OCI-LY3 (cell line): ENCODE results near the gene TLDC2.
A peak's percentile ranks its signal among the peaks of the same experiment; 100 is the strongest.
"Not testable (repeated sequence)": the region's sequence is repeated elsewhere in the genome, so short reads cannot be mapped to it uniquely, and the experiment has no call there.

Source experiments
- H2AFZ ChIP-seq: fragments of 200-600, 300-600 bp; shearing (Covaris generic); 2 replicates; pipeline ENCODE4 v1.6.0; 2014; ENCODE audit warnings: antibody characterized with exemption, low read depth, low read length
- H3K27ac ChIP-seq: fragments of 200-600, 300-600 bp; sonication (generic); 2 replicates; pipeline ENCODE4 v1.5.1; 2014; ENCODE audit warnings: mild to moderate bottlenecking, low read length, moderate library complexity, mixed read lengths
- H3K27me3 ChIP-seq: fragments of 200-600, 300-600 bp; sonication (generic); 2 replicates; pipeline ENCODE4 v1.6.1; 2014; ENCODE audit warnings: low read depth, low read length, mixed read lengths
- H3K36me3 ChIP-seq: fragments of 200-600, 300-600 bp; sonication (generic); replicated peaks from 2 replicates; pipeline ENCODE3; 2014; ENCODE audit warnings: low read depth, low read length, mixed read lengths
- H3K4me1 ChIP-seq: fragments of 300-600, 200-600 bp; sonication (generic); 2 replicates; pipeline ENCODE4 v1.6.1; 2014; ENCODE audit warnings: low read length, mixed read lengths
- H3K4me2 ChIP-seq: fragments of 200-600, 300-600 bp; sonication (generic); 2 replicates; pipeline ENCODE4 v1.6.1; 2014; ENCODE audit warnings: low read length, mixed read lengths
- H3K4me3 ChIP-seq: fragments of 300-600, 200-600 bp; sonication (generic); 2 replicates; pipeline ENCODE4 v1.5.1; 2014; ENCODE audit warnings: antibody characterized with exemption, mild to moderate bottlenecking, low read length, moderate library complexity
- H3K79me2 ChIP-seq: fragments of 300-600, 200-600 bp; shearing (Covaris generic); 2 replicates; pipeline ENCODE4 v1.6.1; 2014; ENCODE audit warnings: mild to moderate bottlenecking, low read length, mixed read lengths
- H3K9ac ChIP-seq: fragments of 300-600, 200-600 bp; shearing (Covaris generic); 2 replicates; pipeline ENCODE4 v1.6.0; 2014; ENCODE audit warnings: mild to moderate bottlenecking, low read length, moderate library complexity
- H3K9me3 ChIP-seq: fragments of 200-600, 300-600 bp; shearing (Covaris generic); 2 replicates; pipeline ENCODE4 v1.6.1; 2014; ENCODE audit warnings: low read length, mixed read lengths; ENCODE audit not compliant: insufficient read depth
- H4K20me1 ChIP-seq: fragments of 200-600, 300-600 bp; sonication (generic); 2 replicates; pipeline ENCODE4 v1.6.1; 2016; ENCODE audit warnings: low read length, mixed read lengths; ENCODE audit not compliant: insufficient read depth
- CTCF ChIP-seq: fragments of 200-600, 300-600 bp; sonication (generic); IDR thresholded peaks from 2 replicates; pipeline ENCODE4 v1.5.1; 2014; ENCODE audit warnings: antibody characterized with exemption, low read length, low read depth
- EZH2phosphoT487 ChIP-seq: fragments of 200-600 bp; shearing (Covaris generic); IDR thresholded peaks from 2 replicates; pipeline ENCODE4 v1.6.1; 2018; ENCODE audit warnings: antibody characterized with exemption, mixed run types, low read depth

TLDC2 gene

DNA sequence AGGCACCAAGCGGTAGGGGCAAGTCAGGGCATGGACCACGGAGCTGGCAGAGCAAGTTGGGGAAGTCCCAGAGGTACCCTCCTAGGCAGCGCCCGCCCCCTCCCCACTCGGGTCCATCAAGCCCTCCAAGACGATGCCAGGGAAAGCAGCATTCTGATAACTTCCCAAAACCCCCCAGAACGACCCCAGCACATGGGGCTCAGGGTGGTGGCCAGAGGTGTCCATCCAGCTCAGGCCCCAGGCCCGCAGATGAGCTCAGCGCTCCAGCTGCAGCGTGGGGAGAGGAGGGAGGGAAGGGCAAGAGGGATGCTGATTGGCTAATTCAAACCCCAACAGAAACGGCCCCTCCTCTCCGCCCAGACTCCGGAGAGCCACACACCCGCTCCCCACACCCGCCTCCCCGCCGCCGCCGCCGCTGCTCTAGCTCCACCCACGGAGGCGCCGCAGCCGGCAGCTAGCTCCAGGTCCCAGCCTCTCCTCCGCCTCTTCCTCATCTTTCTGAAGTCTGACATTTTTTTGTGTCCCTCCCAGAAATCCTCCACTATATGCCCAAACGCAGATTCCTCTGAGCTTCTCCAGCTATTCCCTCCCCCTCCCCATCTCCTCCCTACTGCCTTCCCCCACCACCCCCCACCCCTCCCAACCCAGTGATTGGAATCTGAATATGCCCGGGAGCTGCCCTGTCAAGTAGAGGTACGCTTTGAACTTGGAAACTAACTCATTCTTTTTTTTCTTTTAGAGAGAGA lies 40.3 kb upstream of the TLDC2 start:
- Histone ChIP-seq H3K27ac (peak overlapping the region; percentile 70), H3K36me3 (peaks cover 5% of the 10 kb centered on the region), H2AFZ (peak overlapping the region; percentile 48; the same call in 1 of the 2 replicates), H3K9ac (peak overlapping the region; percentile 69), H3K79me2 (no peaks in the 10 kb centered on the region), H3K27me3 (no peaks in the 10 kb centered on the region), H3K4me1 (peaks cover 23% of the 10 kb centered on the region), H3K4me3 (peak overlapping the region; percentile 70), H4K20me1 (no peaks in the 10 kb centered on the region), H3K9me3 (no peaks in the 10 kb centered on the region), H3K4me2 (peak overlapping the region; percentile 82)
- TF ChIP-seq CTCF: no peak
- no peak for TF ChIP-seq EZH2phosphoT487

GRCh38 chr20:36836591-36837269 lies 39.2 kb upstream of the TLDC2 start:
- peaks cover 30% of the 10 kb centered on the region for H3K4me1 ChIP-seq

GRCh38 chr20:36838376-36838775 lies 37.6 kb upstream of the TLDC2 start:
- H3K9me3 ChIP-seq, H3K9ac ChIP-seq, H2AFZ ChIP-seq, H3K27ac ChIP-seq, H3K27me3 ChIP-seq, H4K20me1 ChIP-seq, H3K79me2 ChIP-seq, H3K36me3 ChIP-seq, H3K4me2 ChIP-seq, H3K4me3 ChIP-seq: not testable (repeated sequence)
- H3K4me1 ChIP-seq: peaks cover 45% of the 10 kb centered on the region

More at GRCh38 chr20:36836591-36837269, 39.2 kb upstream of the TLDC2 start:
- no peaks in the 10 kb centered on the region for H3K79me2 ChIP-seq
- H3K4me2 ChIP-seq: peak overlapping the region; percentile 82
- H3K36me3 ChIP-seq: peaks cover 5% of the 10 kb centered on the region
- no peaks in the 10 kb centered on the region for H3K9me3 ChIP-seq
- TF ChIP-seq EZH2phosphoT487 (no peak), CTCF (peak; percentile 91)
- no peaks in the 10 kb centered on the region for H4K20me1 ChIP-seq
- H3K27ac ChIP-seq: peak overlapping the region; percentile 70
- no peak overlapping the region; the same call in 1 of the 2 replicates for H2AFZ ChIP-seq
- no peaks in the 10 kb centered on the region for H3K27me3 ChIP-seq
- H3K4me3 ChIP-seq: peak overlapping the region; percentile 70
- H3K9ac ChIP-seq: peak overlapping the region; percentile 69

- H4K20me1 ChIP-seq: no peaks in the 10 kb centered on the region
- H2AFZ ChIP-seq: no peak overlapping the region
- no peak overlapping the region for H3K9ac ChIP-seq
- H3K4me3 ChIP-seq: no peak overlapping the region
- peaks cover 52% of the 10 kb centered on the region for H3K4me1 ChIP-seq
- no peak overlapping the region for H3K4me2 ChIP-seq
- no peaks in the 10 kb centered on the region for H3K9me3 ChIP-seq
- TF ChIP-seq EZH2phosphoT487 (no peak), CTCF (no peak)
- H3K79me2 ChIP-seq: no peaks in the 10 kb centered on the region
- peaks cover 5% of the 10 kb centered on the region for H3K36me3 ChIP-seq
- no peaks in the 10 kb centered on the region for H3K27me3 ChIP-seq
- no peak overlapping the region for H3K27ac ChIP-seq
Observed at GRCh38 chr20:36839150-36839549, 36.8 kb upstream of the TLDC2 start.

DNA sequence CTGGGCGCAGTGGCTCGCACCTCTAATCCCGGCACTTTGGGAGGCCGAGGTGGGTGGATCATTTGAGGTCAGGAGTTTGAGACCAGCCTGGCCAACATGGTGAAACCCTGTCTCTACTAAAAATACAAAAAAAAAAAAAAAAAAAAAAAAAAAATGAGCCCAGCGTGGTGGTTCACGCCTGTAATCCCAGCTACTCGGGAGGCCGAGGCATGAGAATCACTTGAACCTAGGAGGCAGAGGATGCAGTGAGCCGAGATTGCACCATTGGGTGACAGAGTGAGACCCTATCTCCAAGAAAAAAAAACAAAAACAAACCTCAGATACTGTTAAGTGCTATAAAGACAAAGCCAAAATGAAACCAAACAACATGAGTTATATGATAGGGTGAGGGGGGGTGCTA lies 34.9 kb upstream of the TLDC2 start:
- Histone ChIP-seq H3K4me1 (peaks cover 60% of the 10 kb centered on the region), H3K27ac (peak overlapping the region; percentile 95), H3K9ac (peak overlapping the region; percentile 52; the same call in 1 of the 2 replicates), H3K4me2 (peak overlapping the region; percentile 38)
- H2AFZ ChIP-seq, H3K9me3 ChIP-seq, H3K36me3 ChIP-seq, H3K27me3 ChIP-seq, H4K20me1 ChIP-seq, H3K79me2 ChIP-seq, H3K4me3 ChIP-seq: not testable (repeated sequence)
